ENCODE measurements around the gene IL32.
"Not testable (repeated sequence)": the region's sequence is repeated elsewhere in the genome, so short reads cannot be mapped to it uniquely, and the experiment has no call there.

IL32 gene

GRCh38 chr16:3073448-3073847 is 8.0 kb downstream of the IL32 start:
- ChIA-PET POLR2A (no interaction called here), CTCF (no interaction called here)
- no peak for DNase-seq (ENCODE audit: low read depth, low spot score)
- TF ChIP-seq CTCF (IDR thresholded peaks at IDR 0.05; ENCODE audit: insufficient read depth, low read length, missing control alignments): no peak
- H3K4me3 ChIP-seq (ENCODE audit: low read depth, low read length): no peak overlapping the region

- CTCF ChIA-PET: interaction anchor here (0.7 kb wide), 1 partner anchor 21 kb away, joined by 3 read pairs; no protein-coding TSS in a partner anchor
These were observed 9.6 kb downstream of the IL32 start for GRCh38 chr16:3074860-3075522.

GRCh38 chr16:3075523-3075915 is 10.1 kb downstream of the IL32 start:
- POLR2A ChIA-PET: no interaction called here
- CTCF ChIA-PET: interaction anchor here (0.7 kb wide), 1 partner anchor 20 kb away, joined by 3 read pairs; no protein-coding TSS in a partner anchor
- no peak for DNase-seq (ENCODE audit: low read depth, low spot score)
- no peak for TF ChIP-seq CTCF (IDR thresholded peaks at IDR 0.05; ENCODE audit: insufficient read depth, low read length, missing control alignments)
- no peak overlapping the region for H3K4me3 ChIP-seq (ENCODE audit: low read depth, low read length)

More at GRCh38 chr16:3074860-3075522, 9.6 kb downstream of the IL32 start:
- POLR2A ChIA-PET: no interaction called here
- DNase-seq (ENCODE audit: low read depth, low spot score): no peak
- H3K4me3 ChIP-seq (ENCODE audit: low read depth, low read length): no peak overlapping the region
- no peak for TF ChIP-seq CTCF (IDR thresholded peaks at IDR 0.05; ENCODE audit: insufficient read depth, low read length, missing control alignments)

- CTCF ChIA-PET: interaction anchor here (1.2 to 2.8 kb wide), 2 partner anchors 16 to 24 kb away, joined by 3 to 24 read pairs; partner anchors contain the start of gene ZSCAN10
- H3K4me3 ChIP-seq (ENCODE audit: low read depth, low read length); POLR2A ChIA-PET; DNase-seq (ENCODE audit: low read depth, low spot score): not testable (repeated sequence)
These were observed 10.5 kb downstream of the IL32 start for GRCh38 chr16:3075946-3076345.

- TF ChIP-seq CTCF (IDR thresholded peaks at IDR 0.05; ENCODE audit: insufficient read depth, low read length, missing control alignments): no peak
- no peak overlapping the region for H3K4me3 ChIP-seq (ENCODE audit: low read depth, low read length)
- DNase-seq (ENCODE audit: low read depth, low spot score): no peak
- ChIA-PET CTCF (interaction anchor here (0.6 to 2.8 kb wide), 5 partner anchors 9 to 55 kb away, joined by 3 to 24 read pairs (median 3); partner anchors contain the start of genes IL32 and ZSCAN10), POLR2A (no interaction called here)
These were observed 11.1 kb downstream of the IL32 start for GRCh38 chr16:3076577-3076976.

- ChIA-PET POLR2A (no interaction called here), CTCF (interaction anchor here (0.8 to 1.7 kb wide), 5 partner anchors 11 to 49 kb away, joined by 3 to 6 read pairs (median 3); partner anchors contain the start of gene IL32)
- no peak for TF ChIP-seq CTCF (IDR thresholded peaks at IDR 0.05; ENCODE audit: insufficient read depth, low read length, missing control alignments)
These were observed 14.6 kb downstream of the IL32 start for GRCh38 chr16:3080024-3080423.

GRCh38 chr16:3081957-3082356 is 16.5 kb downstream of the IL32 start:
- CTCF ChIA-PET; DNase-seq (ENCODE audit: low read depth, low spot score); H3K4me3 ChIP-seq (ENCODE audit: low read depth, low read length); POLR2A ChIA-PET: not testable (repeated sequence)

More at GRCh38 chr16:3080024-3080423, 14.6 kb downstream of the IL32 start:
- no peak overlapping the region for H3K4me3 ChIP-seq (ENCODE audit: low read depth, low read length)
- DNase-seq (ENCODE audit: low read depth, low spot score): no peak

GRCh38 chr16:3083408-3083807 is 18.0 kb downstream of the IL32 start:
- H3K4me3 ChIP-seq (ENCODE audit: low read depth, low read length); DNase-seq (ENCODE audit: low read depth, low spot score); POLR2A ChIA-PET: not testable (repeated sequence)
- CTCF ChIA-PET: interaction anchor here (0.6 to 1.3 kb wide), 4 partner anchors 10 to 52 kb away, joined by 3 to 4 read pairs (median 4); partner anchors contain the start of gene ZSCAN10
